Activated T-helper 17 cell treated with anti-CD3 and anti-CD28 coated beads, Interleukin-2, amount 50 U/mL, for 72 hours (primary cell): ENCODE data around the gene ANKRD17. TPM values are rescaled to one million over a fixed set of nuclear protein-coding genes. Genes with fewer than 3 reads are reported as not detected.
A peak's percentile ranks its signal among the peaks of the same experiment; 100 is the strongest.

Experiments used
- ATAC-seq: fragments of 150-1000 bp; cut with Tn5 transposase; replicated peaks from 2 replicates; pipeline ENCODE4 v1.10.0; 2021; ENCODE audit warnings: mild to moderate bottlenecking, moderate library complexity
- H3K27ac Mint-ChIP-seq: one replicate; pipeline ENCODE4 v1.8.0; 2022; ENCODE audit warnings: mixed read lengths
- H3K27me3 Mint-ChIP-seq: one replicate; pipeline ENCODE4 v1.8.0; 2022; ENCODE audit warnings: mixed read lengths
- H3K36me3 Mint-ChIP-seq: one replicate; pipeline ENCODE4 v1.8.0; 2022; ENCODE audit warnings: low read depth, mild to moderate bottlenecking, mixed read lengths
- H3K4me1 Mint-ChIP-seq: one replicate; pipeline ENCODE4 v1.8.0; 2022; ENCODE audit warnings: mixed read lengths
- H3K4me3 Mint-ChIP-seq: one replicate; pipeline ENCODE4 v1.8.0; 2022; ENCODE audit warnings: mild to moderate bottlenecking, mixed read lengths
- H3K9me3 Mint-ChIP-seq: one replicate; pipeline ENCODE4 v1.8.0; 2022; ENCODE audit warnings: mixed read lengths
- total RNA-seq, 2 donors: library from RNA; stranded (reverse); gene quantifications; one replicate each; pipeline ENCODE4 v1.2.3, GENCODE V29; 2022

Gene ANKRD17
- total RNA-seq, 2 donors from 2014 or later, result 46.7 to 70.7 TPM

- H3K4me3 Mint-ChIP-seq, result peak overlapping the region; percentile 23
- H3K9me3 Mint-ChIP-seq, result no peaks in the 10 kb centered on the region
- peak overlapping the region; percentile 42 for H3K27ac Mint-ChIP-seq
- H3K36me3 Mint-ChIP-seq, result peaks cover 65% of the 10 kb centered on the region
- ATAC-seq, result peak; percentile 87
- no peaks in the 10 kb centered on the region for H3K4me1 Mint-ChIP-seq
- no peaks in the 10 kb centered on the region for H3K27me3 Mint-ChIP-seq
Observed at GRCh38 chr4:73055241-73055897, 203.2 kb downstream of the ANKRD17 start.

GRCh38 chr4:73053974-73054480, 204.6 kb downstream of the ANKRD17 start:
- H3K36me3 Mint-ChIP-seq, result peaks cover 52% of the 10 kb centered on the region
- peak overlapping the region; percentile 48 for H3K27ac Mint-ChIP-seq
- ATAC-seq, result no peak
- no peaks in the 10 kb centered on the region for H3K27me3 Mint-ChIP-seq
- H3K4me1 Mint-ChIP-seq, result no peaks in the 10 kb centered on the region
- H3K4me3 Mint-ChIP-seq, result no peak overlapping the region
- H3K9me3 Mint-ChIP-seq, result no peaks in the 10 kb centered on the region

GRCh38 chr4:73053076-73053475, 205.5 kb downstream of the ANKRD17 start:
- H3K4me1 Mint-ChIP-seq, result no peaks in the 10 kb centered on the region
- no peak for ATAC-seq
- no peaks in the 10 kb centered on the region for H3K27me3 Mint-ChIP-seq
- no peaks in the 10 kb centered on the region for H3K9me3 Mint-ChIP-seq
- no peak overlapping the region for H3K4me3 Mint-ChIP-seq
- no peak overlapping the region for H3K27ac Mint-ChIP-seq
- peaks cover 42% of the 10 kb centered on the region for H3K36me3 Mint-ChIP-seq

- H3K27me3 Mint-ChIP-seq, result no peaks in the 10 kb centered on the region
- no peaks in the 10 kb centered on the region for H3K4me1 Mint-ChIP-seq
- ATAC-seq, result no peak
- no peak overlapping the region for H3K4me3 Mint-ChIP-seq
- no peaks in the 10 kb centered on the region for H3K9me3 Mint-ChIP-seq
- H3K27ac Mint-ChIP-seq, result no peak overlapping the region
- peaks cover 28% of the 10 kb centered on the region for H3K36me3 Mint-ChIP-seq
Observed at GRCh38 chr4:73051625-73052024, 207.0 kb downstream of the ANKRD17 start.

GRCh38 chr4:73045879-73046278, 212.7 kb downstream of the ANKRD17 start:
- H3K36me3 Mint-ChIP-seq, result no peaks in the 10 kb centered on the region
- ATAC-seq, result no peak

GRCh38 chr4:73037057-73037456, 221.5 kb downstream of the ANKRD17 start:
- peaks cover 4% of the 10 kb centered on the region for H3K9me3 Mint-ChIP-seq
- H3K27me3 Mint-ChIP-seq, result peaks cover 17% of the 10 kb centered on the region
- no peak overlapping the region for H3K4me3 Mint-ChIP-seq
- no peaks in the 10 kb centered on the region for H3K36me3 Mint-ChIP-seq
- H3K4me1 Mint-ChIP-seq, result peaks cover 17% of the 10 kb centered on the region
- no peak overlapping the region for H3K27ac Mint-ChIP-seq
- no peak for ATAC-seq

More at GRCh38 chr4:73045879-73046278, 212.7 kb downstream of the ANKRD17 start:
- Mint-ChIP-seq H3K4me1 (no peaks in the 10 kb centered on the region), H3K27ac (no peak overlapping the region), H3K27me3 (peaks cover 11% of the 10 kb centered on the region), H3K4me3 (no peak overlapping the region), H3K9me3 (no peaks in the 10 kb centered on the region)

GRCh38 chr4:73036123-73036522, 222.5 kb downstream of the ANKRD17 start:
- no peak for ATAC-seq
- H3K36me3 Mint-ChIP-seq, result no peaks in the 10 kb centered on the region
- peak overlapping the region; percentile 53 for H3K27ac Mint-ChIP-seq
- H3K9me3 Mint-ChIP-seq, result peaks cover 4% of the 10 kb centered on the region
- H3K4me1 Mint-ChIP-seq, result peaks cover 17% of the 10 kb centered on the region
- H3K27me3 Mint-ChIP-seq, result peaks cover 12% of the 10 kb centered on the region
- no peak overlapping the region for H3K4me3 Mint-ChIP-seq

- H3K4me3 Mint-ChIP-seq, result no peak overlapping the region
- no peak overlapping the region for H3K27ac Mint-ChIP-seq
- peaks cover 17% of the 10 kb centered on the region for H3K4me1 Mint-ChIP-seq
- H3K36me3 Mint-ChIP-seq, result no peaks in the 10 kb centered on the region
- H3K9me3 Mint-ChIP-seq, result peaks cover 4% of the 10 kb centered on the region
- H3K27me3 Mint-ChIP-seq, result peaks cover 9% of the 10 kb centered on the region
- ATAC-seq, result no peak
Observed at GRCh38 chr4:73034896-73035295, 223.7 kb downstream of the ANKRD17 start.

GRCh38 chr4:73028621-73029020, 230.0 kb downstream of the ANKRD17 start:
- no peaks in the 10 kb centered on the region for H3K27me3 Mint-ChIP-seq
- H3K36me3 Mint-ChIP-seq, result no peaks in the 10 kb centered on the region
- no peak overlapping the region for H3K27ac Mint-ChIP-seq
- no peak overlapping the region for H3K4me3 Mint-ChIP-seq
- no peaks in the 10 kb centered on the region for H3K4me1 Mint-ChIP-seq
- H3K9me3 Mint-ChIP-seq, result no peaks in the 10 kb centered on the region
- no peak for ATAC-seq

Other genes starting within 250 kb of the ANKRD17 start
- 10 to 100 TPM; 22.2 to 28.3 TPM for gene COX18, start 189.1 kb downstream of the ANKRD17 start, total RNA-seq
- not detected for gene ALB, start 145.5 kb upstream of the ANKRD17 start, total RNA-seq
- gene AFP, start 177.4 kb upstream of the ANKRD17 start, total RNA-seq, result not detected
- gene AFM, start 222.9 kb upstream of the ANKRD17 start, total RNA-seq, result not detected